B cell (primary cell): ENCODE data around the gene ARHGAP6. TPM values are rescaled to one million over a fixed set of nuclear protein-coding genes. Genes with fewer than 3 reads are reported as not detected.

ENCODE experiments used
- ATAC-seq: fragments of 200-7000 bp; cut with Tn5 transposase; one replicate; pipeline ENCODE4 v1.10.0; 2021; ENCODE audit warnings: low read depth, mild to moderate bottlenecking, moderate number of reproducible peaks, moderate library complexity
- CTCF ChIA-PET: fragments of 350-600 bp; sonication (Branson Sonifier 250); formaldehyde crosslinking; loops from one replicate; lab custom pipeline; 2021; ENCODE audit warnings: antibody characterized with exemption, inconsistent platforms; lab: Charles Lee
- POLR2A ChIA-PET: fragments of 350-600 bp; sonication (Branson Sonifier 250); formaldehyde crosslinking; loops from one replicate; lab custom pipeline; 2021; ENCODE audit warnings: antibody characterized with exemption; lab: Charles Lee
- DNase-seq: peaks from one replicate; pipeline ENCODE4 v3.0.0; 2013
- H2AFZ ChIP-seq: 2 replicates; pipeline ENCODE4 v1.6.1; 2012; ENCODE audit warnings: mild to moderate bottlenecking, low read depth, low read length; ENCODE audit not compliant: insufficient read depth, poor library complexity, severe bottlenecking
- H3K27ac ChIP-seq, 2 donors: 1 replicate in 1 of 2; 2 replicates in 1 of 2; pipeline ENCODE4 v1.5.1; 2012 to 2013; ENCODE audit warnings: low read length in 2 of 2, mild to moderate bottlenecking in 2 of 2, moderate library complexity in 1 of 2
- H3K27me3 ChIP-seq, 4 experiments: fragments of 200-600 bp in 1 of 4; sonication (generic) in 1 of 4; replicated peaks in 1 of 4; 1 replicate in 2 of 4; 2 replicates in 2 of 4; pipeline versions ENCODE4 v1.6.1 to v1.7.0; 2013 to 2016; ENCODE audit warnings: low read length in 3 of 4, mild to moderate bottlenecking in 2 of 4, mixed read lengths in 1 of 4, moderate library complexity in 1 of 4; ENCODE audit not compliant: insufficient read depth in 4 of 4, control insufficient read depth in 3 of 4; ENCODE audit errors: control extremely low read depth in 1 of 4
- H3K36me3 ChIP-seq, 2 experiments: replicated peaks in 1 of 2; 1 replicate in 1 of 2; 2 replicates in 1 of 2; pipeline versions ENCODE4 v1.6.1 to v1.7.1; 2013; ENCODE audit warnings: low read length in 1 of 2; ENCODE audit not compliant: insufficient read depth in 2 of 2, control insufficient read depth in 1 of 2; ENCODE audit errors: control extremely low read depth in 1 of 2, extremely low read depth in 1 of 2
- H3K4me1 ChIP-seq, 2 donors: fragments of 200-600 bp in 1 of 2; sonication (generic) in 1 of 2; 1 replicate in 1 of 2; 2 replicates in 1 of 2; pipeline versions ENCODE4 v1.5.1 to v1.6.1; 2013 to 2017; ENCODE audit warnings: low read length in 2 of 2; ENCODE audit not compliant: control insufficient read depth in 2 of 2, insufficient read depth in 2 of 2
- H3K4me2 ChIP-seq: replicated peaks from 2 replicates; pipeline ENCODE3; 2012; ENCODE audit warnings: mild to moderate bottlenecking, low read depth, low read length; ENCODE audit not compliant: poor library complexity, severe bottlenecking
- H3K4me3 ChIP-seq, 5 experiments: fragments of 200-600 bp in 1 of 5; sonication (generic) in 1 of 5; 1 replicate in 3 of 5; 2 replicates in 2 of 5; pipeline versions ENCODE4 v1.5.1 to v1.7.0; 2011 to 2016; ENCODE audit warnings: low read length in 4 of 5, mild to moderate bottlenecking in 4 of 5, low read depth in 2 of 5, control low read depth in 1 of 5, moderate library complexity in 1 of 5; ENCODE audit not compliant: insufficient read depth in 1 of 5; ENCODE audit errors: control extremely low read depth in 1 of 5, extremely low read depth in 1 of 5
- H3K79me2 ChIP-seq: fragments of 200-600 bp; sonication (generic); one replicate; pipeline ENCODE4 v1.6.0; 2016; ENCODE audit warnings: low read length; ENCODE audit not compliant: control insufficient read depth, insufficient read depth
- H3K9ac ChIP-seq: fragments of 200-600 bp; sonication (generic); 2 replicates; pipeline ENCODE4 v1.6.1; 2017; ENCODE audit warnings: mild to moderate bottlenecking, low read length, moderate library complexity
- H3K9me3 ChIP-seq, 3 donors: one replicate each; pipeline versions ENCODE4 v1.6.1 to v1.7.1; 2013; ENCODE audit warnings: low read length in 2 of 3; ENCODE audit not compliant: control insufficient read depth in 2 of 3, insufficient read depth in 1 of 3; ENCODE audit errors: control extremely low read depth in 1 of 3
- H4K20me1 ChIP-seq: 2 replicates; pipeline ENCODE4 v1.6.0; 2012; ENCODE audit warnings: mild to moderate bottlenecking, low read length; ENCODE audit not compliant: insufficient read depth, control insufficient read depth, poor library complexity, severe bottlenecking
- H3K27ac Mint-ChIP-seq: one replicate; pipeline ENCODE4 v1.8.0; 2021; ENCODE audit warnings: mixed read lengths
- H3K27me3 Mint-ChIP-seq: one replicate; pipeline ENCODE4 v1.8.0; 2021; ENCODE audit warnings: mixed read lengths
- H3K4me1 Mint-ChIP-seq: one replicate; pipeline ENCODE4 v1.8.0; 2021; ENCODE audit warnings: mixed read lengths
- H3K4me3 Mint-ChIP-seq: one replicate; pipeline ENCODE4 v1.8.0; 2021; ENCODE audit warnings: mixed read lengths
- H3K9me3 Mint-ChIP-seq: one replicate; pipeline ENCODE4 v1.8.0; 2022; ENCODE audit warnings: mixed read lengths; ENCODE audit not compliant: insufficient read depth
- CTCF ChIP-seq: fragments of 200-600 bp; IDR thresholded peaks from one replicate; pipeline ENCODE4 v1.8.0; 2022; ENCODE audit warnings: antibody characterized with exemption, mild to moderate bottlenecking
- EZH2 ChIP-seq: IDR thresholded peaks from 2 replicates; pipeline ENCODE4 v1.6.1; 2012; ENCODE audit warnings: borderline replicate concordance, low read depth, mild to moderate bottlenecking, moderate library complexity, low read length; ENCODE audit not compliant: insufficient read depth, poor library complexity, severe bottlenecking
- WGBS: methylation state at CpG from one replicate; pipeline ENCODE4 v1.1.5; 2013; ENCODE audit warnings: missing lambda C conversion rate; ENCODE audit not compliant: insufficient coverage; 5-methylcytosine and 5-hydroxymethylcytosine counted together
- intact Hi-C: fragments of 100-400 bp; cut with micrococcal nuclease; formaldehyde crosslinking; loops from one replicate; pipeline ENCODE4 v1.10.0; 2022
- polyA plus RNA-seq: library from polyadenylated mRNA; depleted of rRNA; stranded (reverse); fragments of >200 nt; gene quantifications from 2 replicates; pipeline ENCODE4 v1.2.3, GENCODE V29; 2012
- total RNA-seq, 2 donors: library from RNA; stranded (reverse); fragments of 120-200 nt in 1 of 2; gene quantifications; 1 replicate in 1 of 2; 2 replicates in 1 of 2; pipeline versions ENCODE4 v1.2.3 to v1.2.4, GENCODE V29; 2013 to 2022

The ARHGAP6 gene
- total and polyA plus RNA-seq, 2 donors (not counting 1 experiment from before 2014, with no cell fraction given), result 1.6 to 2.6 TPM

- H3K79me2 ChIP-seq, result no peaks in the 10 kb centered on the region
- TF ChIP-seq CTCF, result no peak
- no peak for TF ChIP-seq EZH2
- Mint-ChIP-seq H3K9me3 (no peaks in the 10 kb centered on the region), H3K27ac (no peak overlapping the region), H3K4me3 (no peak overlapping the region), H3K4me1 (peaks cover 22% of the 10 kb centered on the region), H3K27me3 (no peaks in the 10 kb centered on the region)
- CTCF ChIA-PET, result no interaction called here
- no peaks in the 10 kb centered on the region for H3K27me3 ChIP-seq
- intact Hi-C loops, result no loop called here
- no peak for DNase-seq
- WGBS, result 94% methylated on average over 2 of the region's 4 CpGs
- H3K36me3 ChIP-seq, result no peaks in the 10 kb centered on the region
- H3K4me3 ChIP-seq, result no peak overlapping the region
- H2AFZ ChIP-seq, result no peak overlapping the region
- POLR2A ChIA-PET, result no interaction called here
- H3K4me1 ChIP-seq, result peaks cover 15 to 19% of the 10 kb centered on the region in 2 donors
- no peak overlapping the region for H3K4me2 ChIP-seq
- H4K20me1 ChIP-seq, result no peaks in the 10 kb centered on the region
- H3K27ac ChIP-seq, result no peak overlapping the region
- no peak for ATAC-seq
- H3K9me3 ChIP-seq, result peaks cover 0 to 6% (median 0%) of the 10 kb centered on the region in 3 donors
- H3K9ac ChIP-seq, result no peak overlapping the region
Measured at GRCh38 chrX:11355259-11355909, 310.3 kb downstream of the ARHGAP6 start.

- POLR2A ChIA-PET, result no interaction called here
- no peak overlapping the region for H3K4me2 ChIP-seq
- WGBS, result no CpG with 5 or more reads among the region's 1 CpG
Measured at GRCh38 chrX:11352296-11352741, 313.4 kb downstream of the ARHGAP6 start.

More at GRCh38 chrX:11352296-11352741, 313.4 kb downstream of the ARHGAP6 start:
- Histone ChIP-seq H3K27me3 (no peaks in the 10 kb centered on the region), H2AFZ (no peak overlapping the region), H3K9me3 (peaks cover 0 to 6% (median 0%) of the 10 kb centered on the region in 3 donors), H3K79me2 (no peaks in the 10 kb centered on the region), H3K4me1 (peaks cover 25 to 27% of the 10 kb centered on the region in 2 donors), H3K27ac (peak overlapping the region in 1 of 2 donors; percentile 93), H3K4me3 (no peak overlapping the region), H3K36me3 (no peaks in the 10 kb centered on the region), H4K20me1 (no peaks in the 10 kb centered on the region), H3K9ac (no peak overlapping the region)
- H3K9me3 Mint-ChIP-seq, result no peaks in the 10 kb centered on the region
- H3K27me3 Mint-ChIP-seq, result no peaks in the 10 kb centered on the region
- H3K4me3 Mint-ChIP-seq, result no peak overlapping the region
- peaks cover 36% of the 10 kb centered on the region for H3K4me1 Mint-ChIP-seq
- ATAC-seq, result no peak
- intact Hi-C loops, result no loop called here
- no peak for TF ChIP-seq CTCF
- no peak for TF ChIP-seq EZH2
- CTCF ChIA-PET, result no interaction called here
- DNase-seq, result no peak
- H3K27ac Mint-ChIP-seq, result peak overlapping the region; percentile 18
